ENCODE results near the gene TERT. TPM values are rescaled to one million over a fixed set of nuclear protein-coding genes. Genes with fewer than 3 reads are reported as not detected.

Gene TERT
- total RNA-seq, 2 donors from 2014 or later: 3.6 TPM; not detected in 1

GRCh38 chr5:1274471-1274870, 20.4 kb downstream of the TERT start:
- Histone ChIP-seq H3K4me1 (replicated peaks) (no peaks in the 10 kb centered on the region), H3K9me3 (no peaks in the 10 kb centered on the region), H3K27me3 (replicated peaks; ENCODE audit: insufficient read depth) (no peaks in the 10 kb centered on the region), H3K36me3 (no peaks in the 10 kb centered on the region), H3K27ac (no peak overlapping the region), H3K4me3 (no peak overlapping the region)
- 73% methylated on average over 16 of the region's 16 CpGs for WGBS
- intact Hi-C loops (cut with DNase I): no loop called here
- DNase-seq (ENCODE audit: low spot score): no peak
- no peak for TF ChIP-seq POLR2AphosphoS5 (IDR thresholded peaks at IDR 0.05)

- TF ChIP-seq POLR2A (IDR thresholded peaks at IDR 0.05) (no peak), CTCF (IDR thresholded peaks at IDR 0.05) (no peak), POLR2AphosphoS5 (IDR thresholded peaks at IDR 0.05) (no peak)
- Histone ChIP-seq H3K4me1 (replicated peaks) (no peaks in the 10 kb centered on the region), H3K27ac (no peak overlapping the region), H3K36me3 (no peaks in the 10 kb centered on the region), H3K27me3 (replicated peaks; ENCODE audit: insufficient read depth) (no peaks in the 10 kb centered on the region), H3K4me3 (no peak overlapping the region), H3K9me3 (no peaks in the 10 kb centered on the region)
- intact Hi-C loops (cut with DNase I): no loop called here
- 97% methylated on average over 14 of the region's 20 CpGs for WGBS
- DNase-seq (ENCODE audit: low spot score): no peak
Measured at GRCh38 chr5:1273745-1274144, 21.1 kb downstream of the TERT start.

GRCh38 chr5:1272201-1272600, 22.7 kb downstream of the TERT start:
- Histone ChIP-seq H3K27me3 (replicated peaks; ENCODE audit: insufficient read depth) (no peaks in the 10 kb centered on the region), H3K4me1 (replicated peaks) (no peaks in the 10 kb centered on the region)

GRCh38 chr5:1270933-1271914, 23.6 kb downstream of the TERT start:
- Histone ChIP-seq H3K9me3 (no peaks in the 10 kb centered on the region), H3K36me3 (no peaks in the 10 kb centered on the region), H3K4me3 (no peak overlapping the region), H3K27ac (no peak overlapping the region), H3K27me3 (replicated peaks; ENCODE audit: insufficient read depth) (no peaks in the 10 kb centered on the region), H3K4me1 (replicated peaks) (no peaks in the 10 kb centered on the region)
- intact Hi-C loops (cut with DNase I): no loop called here
- WGBS: 91% methylated on average over 38 of the region's 39 CpGs
- DNase-seq (ENCODE audit: low spot score): no peak
- TF ChIP-seq CTCF (IDR thresholded peaks at IDR 0.05) (no peak), POLR2AphosphoS5 (IDR thresholded peaks at IDR 0.05) (no peak), POLR2A (IDR thresholded peaks at IDR 0.05) (no peak)

More at GRCh38 chr5:1272201-1272600, 22.7 kb downstream of the TERT start:
- H3K4me3 ChIP-seq: no peak overlapping the region
- no peak overlapping the region for H3K27ac ChIP-seq
- no peaks in the 10 kb centered on the region for H3K36me3 ChIP-seq
- no peak for DNase-seq (ENCODE audit: low spot score)
- intact Hi-C loops (cut with DNase I): no loop called here
- WGBS: 94% methylated on average over 20 of the region's 21 CpGs
- TF ChIP-seq CTCF (IDR thresholded peaks at IDR 0.05) (no peak), POLR2AphosphoS5 (IDR thresholded peaks at IDR 0.05) (no peak)
- no peaks in the 10 kb centered on the region for H3K9me3 ChIP-seq

- Histone ChIP-seq H3K27ac (no peak overlapping the region), H3K36me3 (no peaks in the 10 kb centered on the region), H3K27me3 (replicated peaks; ENCODE audit: insufficient read depth) (no peaks in the 10 kb centered on the region), H3K4me3 (no peak overlapping the region), H3K4me1 (replicated peaks) (no peaks in the 10 kb centered on the region), H3K9me3 (no peaks in the 10 kb centered on the region)
- 90% methylated on average over 22 of the region's 22 CpGs for WGBS
- intact Hi-C loops (cut with DNase I): no loop called here
- TF ChIP-seq CTCF (IDR thresholded peaks at IDR 0.05) (no peak), POLR2A (IDR thresholded peaks at IDR 0.05) (no peak), POLR2AphosphoS5 (IDR thresholded peaks at IDR 0.05) (no peak)
- DNase-seq (ENCODE audit: low spot score): no peak
Measured at GRCh38 chr5:1270426-1270825, 24.4 kb downstream of the TERT start.

All from prostate gland (tissue), 2 donors.